ENCODE results near the gene BCL7B. TPM values are rescaled to one million over a fixed set of nuclear protein-coding genes. Genes with fewer than 3 reads are reported as not detected.

Gene BCL7B
- total and polyA plus RNA-seq, 2 of the 13 experiments (the other 11 are each of a cell fraction or from before 2014, with no cell fraction given) = 24.3 to 38.2 TPM

GRCh38 chr7:73593207-73594045, 35.9 kb upstream of the BCL7B start:
- Histone ChIP-seq H3K79me2 (ENCODE audit: insufficient read depth, low read length) (no peaks in the 10 kb centered on the region), H3K9ac (ENCODE audit: insufficient read depth, low read depth, low read length) (no peak overlapping the region), H3K4me3 (replicated peaks in 1 of 3; ENCODE audit: insufficient read depth in 1 of 3, low read depth in 2 of 3, low read length in 3 of 3) (no peak overlapping the region), H3K27ac (ENCODE audit: extremely low read length, insufficient read depth, low read length) (no peak overlapping the region), H3K9me3 (ENCODE audit: low read length) (no peaks in the 10 kb centered on the region), H3K36me3 (replicated peaks in 1 of 2; ENCODE audit: control insufficient read depth in 1 of 2, insufficient read depth in 2 of 2, low read length in 2 of 2) (peaks cover 11 to 29% of the 10 kb centered on the region in 2 experiments), H4K20me1 (ENCODE audit: insufficient read depth, low read length) (peaks cover 22% of the 10 kb centered on the region), H3K4me1 (ENCODE audit: insufficient read depth, low read length) (no peaks in the 10 kb centered on the region), H2AFZ (ENCODE audit: low read length) (no peak overlapping the region), H3K4me2 (ENCODE audit: low read depth, low read length) (no peak overlapping the region), H3K27me3 (ENCODE audit: control insufficient read depth in 1 of 2, insufficient read depth in 2 of 2, low read length in 2 of 2) (no peaks in the 10 kb centered on the region)
- FAIRE-seq (no peak), DNase-seq (ENCODE audit: low spot score) (no peak), ATAC-seq (peak; percentile 2)
- intact Hi-C loops (cut with micrococcal nuclease; ENCODE audit: unreplicated experiment) (no loop called here), in situ Hi-C loops (cut with HindIII; ENCODE audit: extremely low pct_ligation_motif_present, low pct_unique_long_range_greater_than_20kb) (no loop called here)
- BruUV-seq (replicated peaks) = TSS peak; percentile 52
- ChIA-PET CTCF (ENCODE audit: low intra/inter-chr PET ratio, low total read pairs) (no interaction called here), POLR2A (no interaction called here)
- 81% methylated on average over 4 of the region's 14 CpGs for WGBS (ENCODE audit: low lambda C conversion rate)
- TF ChIP-seq ZNF709 (CRISPR knock-in tag; IDR thresholded peaks at IDR 0.05) (no peak), ZMYM3 (CRISPR knock-in tag; IDR thresholded peaks at IDR 0.05) (0 out of 2 replicates have a peak, but pooled peaks have one; percentile 25), TARDBP (CRISPR knock-in tag; IDR thresholded peaks at IDR 0.05) (no peak), HNRNPL (IDR thresholded peaks at IDR 0.05; ENCODE audit: low read depth, low read length) (0 out of 2 replicates have a peak, but pooled peaks have one; percentile 46), ZNF230 (CRISPR knock-in tag; IDR thresholded peaks at IDR 0.05) (no peak), U2AF2 (IDR thresholded peaks at IDR 0.05; ENCODE audit: low read depth, low read length) (no peak), AGO1 (IDR thresholded peaks at IDR 0.05; ENCODE audit: low read depth, low read length, poor library complexity, severe bottlenecking) (peak; percentile 7), ELK4 (CRISPR knock-in tag; IDR thresholded peaks at IDR 0.05; ENCODE audit: borderline replicate concordance) (no peak), SAFB2 (CRISPR knock-in tag; IDR thresholded peaks at IDR 0.05; ENCODE audit: borderline replicate concordance, low read depth) (peak; percentile 31; the same call in 1 of the 2 replicates), MED13 (CRISPR knock-in tag; IDR thresholded peaks at IDR 0.05) (no peak), ATF7 (IDR thresholded peaks at IDR 0.05) (no peak), ATF7 (CRISPR knock-in tag; IDR thresholded peaks at IDR 0.05) (no peak), SNRNP70 (IDR thresholded peaks at IDR 0.05; ENCODE audit: low read depth, low read length) (no peak), ZMYM4 (CRISPR knock-in tag; IDR thresholded peaks at IDR 0.05) (0 out of 2 replicates have a peak, but pooled peaks have one; percentile 8), POLR2G (IDR thresholded peaks at IDR 0.05; ENCODE audit: low read depth, low read length) (peak; percentile 15; the same call in 1 of the 2 replicates), NONO (IDR thresholded peaks at IDR 0.05) (no peak), NONO (CRISPR knock-in tag; conservative IDR thresholded peaks at IDR 0.05) (peak; percentile 19), ARNT (IDR thresholded peaks at IDR 0.05) (no peak), ZBTB33 (CRISPR knock-in tag; IDR thresholded peaks at IDR 0.05) (peak; percentile 41; the same call in 1 of the 2 replicates), SSRP1 (CRISPR knock-in tag; IDR thresholded peaks at IDR 0.05) (peak; percentile 50; the same call in 1 of the 2 replicates), ZNF326 (CRISPR knock-in tag; IDR thresholded peaks at IDR 0.05; ENCODE audit: borderline replicate concordance) (0 out of 2 replicates have a peak, but pooled peaks have one; percentile 13), POLR2AphosphoS5 (IDR thresholded peaks at IDR 0.05; ENCODE audit: low read depth, low read length) (peak; percentile 61), SNAPC2 (CRISPR knock-in tag; IDR thresholded peaks at IDR 0.05) (no peak), ZBTB3 (CRISPR knock-in tag; IDR thresholded peaks at IDR 0.05; ENCODE audit: borderline replicate concordance, low read depth) (no peak)
